Liver (tissue), 9 donors: ENCODE results near the gene FAM43A. TPM values are rescaled to one million over a fixed set of nuclear protein-coding genes. Genes with fewer than 3 reads are reported as not detected.

Experiments
- DNase-seq: peaks from one replicate; pipeline ENCODE4 v3.0.0-alpha.2; 2017; ENCODE audit warnings: low spot score
- H3K27ac ChIP-seq, 2 donors: one replicate each; pipeline ENCODE4 v1.7.0; 2013; ENCODE audit warnings: inconsistent platforms in 2 of 2, low read length in 2 of 2, control low read depth in 1 of 2, low read depth in 1 of 2, mild to moderate bottlenecking in 1 of 2
- H3K27me3 ChIP-seq, 4 donors: one replicate each; pipeline versions ENCODE4 v1.6.1 to v1.7.0; 2013; ENCODE audit warnings: low read length in 3 of 4, inconsistent platforms in 1 of 4, mild to moderate bottlenecking in 1 of 4, moderate library complexity in 1 of 4; ENCODE audit not compliant: control insufficient read depth in 4 of 4, insufficient read depth in 4 of 4
- H3K36me3 ChIP-seq, 4 donors: one replicate each; pipeline versions ENCODE4 v1.6.1 to v1.7.0; 2013; ENCODE audit warnings: low read length in 3 of 4, mild to moderate bottlenecking in 3 of 4, low read depth in 1 of 4, moderate library complexity in 1 of 4; ENCODE audit not compliant: control insufficient read depth in 4 of 4, insufficient read depth in 3 of 4
- H3K4me1 ChIP-seq, 4 donors: one replicate each; pipeline versions ENCODE4 v1.6.1 to v1.7.0; 2013; ENCODE audit warnings: low read length in 3 of 4, mild to moderate bottlenecking in 3 of 4, moderate library complexity in 1 of 4; ENCODE audit not compliant: control insufficient read depth in 4 of 4, insufficient read depth in 4 of 4
- H3K4me3 ChIP-seq, 3 donors: one replicate each; pipeline versions ENCODE4 v1.6.1 to v1.7.0; 2013; ENCODE audit warnings: low read length in 3 of 3, control low read depth in 1 of 3, low read depth in 1 of 3, mild to moderate bottlenecking in 1 of 3
- H3K9ac ChIP-seq, 2 donors: one replicate each; pipeline ENCODE4 v1.7.0; 2013; ENCODE audit warnings: low read length in 2 of 2, mild to moderate bottlenecking in 2 of 2, moderate library complexity in 2 of 2, control low read depth in 1 of 2, low read depth in 1 of 2
- H3K9me3 ChIP-seq, 4 donors: one replicate each; pipeline versions ENCODE4 v1.6.1 to v1.7.0; 2013; ENCODE audit warnings: low read length in 3 of 4; ENCODE audit not compliant: control insufficient read depth in 4 of 4
- EGR1 ChIP-seq, 2 donors: IDR thresholded peaks; 2 replicates each; pipeline ENCODE4 v1.6.1; 2016 to 2018; ENCODE audit warnings: antibody characterized with exemption in 2 of 2, low read depth in 2 of 2
- JUND ChIP-seq, 2 donors: IDR thresholded peaks; 2 replicates each; pipeline ENCODE4 v1.6.1; 2016; ENCODE audit warnings: antibody characterized with exemption in 2 of 2
- RAD21 ChIP-seq, 2 donors: IDR thresholded peaks; 2 replicates each; pipeline ENCODE4 v1.6.1; 2016; ENCODE audit warnings: antibody characterized with exemption in 2 of 2, mild to moderate bottlenecking in 2 of 2
- RXRA ChIP-seq, 2 donors: IDR thresholded peaks; 2 replicates each; pipeline ENCODE4 v1.6.1; 2017 to 2018; ENCODE audit warnings: antibody characterized with exemption in 2 of 2, mild to moderate bottlenecking in 1 of 2
- SP1 ChIP-seq: IDR thresholded peaks from 2 replicates; pipeline ENCODE4 v1.6.1; 2018; ENCODE audit warnings: antibody characterized with exemption, mild to moderate bottlenecking
- TAF1 ChIP-seq: conservative IDR thresholded peaks from 2 replicates; pipeline ENCODE4 v1.6.1; 2016; ENCODE audit warnings: antibody characterized with exemption, mild to moderate bottlenecking
- YY1 ChIP-seq: IDR thresholded peaks from 2 replicates; pipeline ENCODE4 v1.6.1; 2016; ENCODE audit warnings: antibody characterized with exemption, mild to moderate bottlenecking
- WGBS: extraction: QIAGEN DNeasy Blood & Tissue Kit; methylation state at CpG from one replicate; pipeline ENCODE4 v1.1.7; 2013; 5-methylcytosine and 5-hydroxymethylcytosine counted together
- polyA plus RNA-seq, 2 donors: library from polyadenylated mRNA; stranded (reverse) in 1 of 2; unstranded in 1 of 2; fragments of 200-250 nt in 1 of 2; fragments of >200 nt in 1 of 2; fragmentation: Nextera tagmentation in 1 of 2; extraction: Ambion mirVana in 1 of 2; gene quantifications; one replicate each; pipeline versions ENCODE4 v1.2.1 to v1.2.3, GENCODE V29; 2013 to 2015
- total RNA-seq, 2 donors: library from RNA; depleted of rRNA; stranded (reverse); fragments of >200 nt; gene quantifications; one replicate each; pipeline ENCODE4 v1.2.3, GENCODE V29; 2014
- TF ChIP-seq, protein P1 (sequence below): fragments of 150-350 bp; IDR thresholded peaks from 2 replicates; pipeline ENCODE4 v1.5.1; 2017; ENCODE audit warnings: improper control_type of control experiment, low read depth, low read length; ENCODE audit not compliant: missing input control
- TF ChIP-seq, protein P2 (sequence below): IDR thresholded peaks from 2 replicates; pipeline ENCODE4 v1.6.1; 2016; ENCODE audit warnings: antibody characterized with exemption
- donor health status: healthy.
- donor health status: healthy.
- donor health status: healthy.
- donor health status: healthy.
- donor health status: healthy.

FAM43A gene
- total and polyA plus RNA-seq, 4 donors, result 0.83 to 4.9 (median 3.4) TPM

DNA sequence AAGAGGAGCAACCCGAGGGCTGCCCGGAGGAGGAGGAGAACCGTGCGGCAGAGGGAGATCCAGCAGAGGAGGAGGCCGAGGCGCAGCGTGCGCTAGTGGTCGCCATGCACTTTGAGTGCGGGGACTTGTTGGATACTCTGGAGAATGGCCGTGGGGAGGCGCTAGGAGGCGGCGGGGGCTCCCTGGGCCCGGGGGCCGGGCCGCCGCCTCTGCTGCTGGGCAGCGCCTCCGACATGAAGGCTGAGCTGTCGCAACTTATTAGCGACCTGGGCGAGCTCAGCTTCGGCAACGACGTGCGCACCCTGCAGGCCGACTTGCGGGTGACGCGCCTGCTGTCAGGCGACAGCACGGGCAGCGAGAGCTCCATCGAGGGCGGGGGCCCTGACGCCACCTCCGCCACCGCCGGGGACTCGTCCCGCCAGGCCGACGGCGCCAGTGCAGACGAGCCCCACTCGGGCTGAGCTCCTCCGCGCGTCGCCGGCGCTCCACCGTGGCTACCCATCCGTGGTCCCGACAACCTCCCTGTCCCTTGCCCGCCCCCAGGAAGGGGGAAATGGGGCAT, 2.0 kb downstream of the FAM43A start:
- WGBS, result 4% methylated on average over 57 of the region's 57 CpGs
- Histone ChIP-seq H3K27me3 (no peaks in the 10 kb centered on the region), H3K27ac (peak overlapping the region; percentile 27 to 67), H3K9ac (no peak overlapping the region), H3K4me3 (peak overlapping the region; percentile 37 to 64 (median 57)), H3K9me3 (no peaks in the 10 kb centered on the region), H3K4me1 (peaks cover 17 to 26% (median 20%) of the 10 kb centered on the region in 4 donors), H3K36me3 (no peaks in the 10 kb centered on the region)
- TF ChIP-seq RAD21 (IDR thresholded peaks at IDR 0.05) (peak; percentile 20 to 37), JUND (IDR thresholded peaks at IDR 0.05) (no peak), SP1 (no peak), EGR1 (IDR thresholded peaks at IDR 0.05; ENCODE audit: low read depth in 2 of 2) (no peak)
- peak; percentile 50 for DNase-seq

DNA sequence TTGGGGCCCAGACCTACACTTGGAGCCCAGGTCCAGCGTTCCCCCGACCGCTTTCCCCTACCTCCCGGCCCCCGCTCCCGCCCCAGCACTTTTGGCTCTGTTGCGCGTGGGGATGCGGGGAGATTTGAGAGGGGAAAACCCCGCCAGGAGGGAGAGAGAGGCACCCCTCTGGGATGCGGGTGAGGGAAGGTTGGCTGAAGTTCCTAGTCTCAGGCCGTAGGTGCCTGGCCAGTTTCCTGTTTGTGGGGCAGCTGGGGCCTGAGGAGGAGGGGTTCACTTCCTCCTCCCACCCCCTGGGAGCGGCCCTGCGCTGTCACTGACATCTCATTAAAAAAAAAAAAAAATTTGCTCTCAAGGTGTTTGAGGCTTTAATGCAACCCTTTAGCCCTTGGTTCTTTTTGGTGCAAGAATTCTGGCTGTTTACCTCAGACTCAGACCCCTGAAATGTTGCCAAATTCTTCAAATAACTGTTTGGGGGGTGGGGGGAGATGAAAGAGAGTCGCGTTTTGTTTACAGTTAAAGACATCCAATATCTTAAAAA, 2.6 kb downstream of the FAM43A start:
- Histone ChIP-seq H3K9me3 (no peaks in the 10 kb centered on the region), H3K4me3 (peak overlapping the region in 2 of 3 donors; percentile 37 to 64), H3K36me3 (no peaks in the 10 kb centered on the region), H3K9ac (no peak overlapping the region), H3K27me3 (no peaks in the 10 kb centered on the region), H3K4me1 (peaks cover 17 to 26% (median 19%) of the 10 kb centered on the region in 4 donors), H3K27ac (peak overlapping the region; percentile 27 to 67)
- WGBS, result 22% methylated on average over 16 of the region's 16 CpGs
- no peak for DNase-seq
- TF ChIP-seq EGR1 (IDR thresholded peaks at IDR 0.05; ENCODE audit: low read depth in 2 of 2), result no peak

DNA sequence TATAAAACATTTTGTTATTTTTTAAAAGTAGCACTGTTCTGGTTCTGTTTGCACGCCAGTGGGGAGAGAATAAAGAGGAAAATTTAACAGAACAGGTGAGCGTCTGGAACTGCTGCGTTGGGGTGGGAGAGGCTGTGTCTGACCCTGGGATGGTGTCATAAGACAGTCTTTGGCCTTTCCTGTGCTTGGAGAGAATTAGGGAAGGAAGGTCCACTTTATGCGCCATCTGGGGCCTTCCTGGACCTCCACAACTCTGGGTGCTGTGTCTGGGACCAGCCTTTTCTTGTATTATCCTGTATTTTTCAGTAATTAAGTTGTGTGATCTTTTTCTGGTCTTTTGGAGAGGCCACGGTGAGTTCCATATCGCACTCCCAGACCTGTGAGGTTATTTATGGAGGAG, 3.3 kb downstream of the FAM43A start:
- Histone ChIP-seq H3K4me3 (no peak overlapping the region), H3K36me3 (no peaks in the 10 kb centered on the region), H3K27ac (no peak overlapping the region), H3K9ac (no peak overlapping the region), H3K9me3 (no peaks in the 10 kb centered on the region), H3K27me3 (no peaks in the 10 kb centered on the region), H3K4me1 (peaks cover 17 to 26% (median 19%) of the 10 kb centered on the region in 4 donors)
- 82% methylated on average over 6 of the region's 6 CpGs for WGBS
- TF ChIP-seq YY1, result no peak
- no peak for TF ChIP-seq EGR1 (IDR thresholded peaks at IDR 0.05; ENCODE audit: low read depth in 2 of 2)
- TF ChIP-seq, protein P1, sequence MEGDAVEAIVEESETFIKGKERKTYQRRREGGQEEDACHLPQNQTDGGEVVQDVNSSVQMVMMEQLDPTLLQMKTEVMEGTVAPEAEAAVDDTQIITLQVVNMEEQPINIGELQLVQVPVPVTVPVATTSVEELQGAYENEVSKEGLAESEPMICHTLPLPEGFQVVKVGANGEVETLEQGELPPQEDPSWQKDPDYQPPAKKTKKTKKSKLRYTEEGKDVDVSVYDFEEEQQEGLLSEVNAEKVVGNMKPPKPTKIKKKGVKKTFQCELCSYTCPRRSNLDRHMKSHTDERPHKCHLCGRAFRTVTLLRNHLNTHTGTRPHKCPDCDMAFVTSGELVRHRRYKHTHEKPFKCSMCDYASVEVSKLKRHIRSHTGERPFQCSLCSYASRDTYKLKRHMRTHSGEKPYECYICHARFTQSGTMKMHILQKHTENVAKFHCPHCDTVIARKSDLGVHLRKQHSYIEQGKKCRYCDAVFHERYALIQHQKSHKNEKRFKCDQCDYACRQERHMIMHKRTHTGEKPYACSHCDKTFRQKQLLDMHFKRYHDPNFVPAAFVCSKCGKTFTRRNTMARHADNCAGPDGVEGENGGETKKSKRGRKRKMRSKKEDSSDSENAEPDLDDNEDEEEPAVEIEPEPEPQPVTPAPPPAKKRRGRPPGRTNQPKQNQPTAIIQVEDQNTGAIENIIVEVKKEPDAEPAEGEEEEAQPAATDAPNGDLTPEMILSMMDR, result no peak
- no peak for TF ChIP-seq SP1
- TF ChIP-seq TAF1, result no peak
- no peak for TF ChIP-seq RXRA (IDR thresholded peaks at IDR 0.05)
- TF ChIP-seq, protein P2, sequence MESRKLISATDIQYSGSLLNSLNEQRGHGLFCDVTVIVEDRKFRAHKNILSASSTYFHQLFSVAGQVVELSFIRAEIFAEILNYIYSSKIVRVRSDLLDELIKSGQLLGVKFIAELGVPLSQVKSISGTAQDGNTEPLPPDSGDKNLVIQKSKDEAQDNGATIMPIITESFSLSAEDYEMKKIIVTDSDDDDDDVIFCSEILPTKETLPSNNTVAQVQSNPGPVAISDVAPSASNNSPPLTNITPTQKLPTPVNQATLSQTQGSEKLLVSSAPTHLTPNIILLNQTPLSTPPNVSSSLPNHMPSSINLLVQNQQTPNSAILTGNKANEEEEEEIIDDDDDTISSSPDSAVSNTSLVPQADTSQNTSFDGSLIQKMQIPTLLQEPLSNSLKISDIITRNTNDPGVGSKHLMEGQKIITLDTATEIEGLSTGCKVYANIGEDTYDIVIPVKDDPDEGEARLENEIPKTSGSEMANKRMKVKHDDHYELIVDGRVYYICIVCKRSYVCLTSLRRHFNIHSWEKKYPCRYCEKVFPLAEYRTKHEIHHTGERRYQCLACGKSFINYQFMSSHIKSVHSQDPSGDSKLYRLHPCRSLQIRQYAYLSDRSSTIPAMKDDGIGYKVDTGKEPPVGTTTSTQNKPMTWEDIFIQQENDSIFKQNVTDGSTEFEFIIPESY, result no peak
- DNase-seq, result no peak
